H1 (cell line): ENCODE measurements around the gene FGF11. TPM values are rescaled to one million over a fixed set of nuclear protein-coding genes. Genes with fewer than 3 reads are reported as not detected.

Experiments used
- CTCF ChIA-PET: fragments of 300-600 bp; sonication (Branson Sonifier 250); formaldehyde crosslinking; loops from one replicate; lab custom pipeline; 2021; ENCODE audit not compliant: partially characterized antibody; lab: Charles Lee
- POLR2A ChIA-PET: fragments of 300-600 bp; sonication (Branson Sonifier 250); formaldehyde crosslinking; loops from one replicate; lab custom pipeline; 2021; ENCODE audit warnings: inconsistent platforms; ENCODE audit not compliant: partially characterized antibody; lab: Charles Lee
- DNase-seq, 2 experiments: peaks; one replicate each; pipeline versions ENCODE4 v3.0.0 to v3.0.0-alpha.2; 2010 to 2022; ENCODE audit warnings: low spot score in 2 of 2, low read depth in 1 of 2, mixed read lengths in 1 of 2
- FAIRE-seq: peaks from 2 replicates; lab custom pipeline; 2011; peaks lifted over from hg19 to GRCh38; lab: Jason Lieb, UNC
- H2AFZ ChIP-seq: 2 replicates; pipeline ENCODE4 v1.8.1; 2012; ENCODE audit warnings: low read length, inconsistent platforms
- H2AK5ac ChIP-seq: 2 replicates; pipeline ENCODE4 v1.6.1; 2013; ENCODE audit warnings: low read depth, low read length
- H2BK120ac ChIP-seq: replicated peaks from 2 replicates; pipeline ENCODE3; 2013; ENCODE audit warnings: low read depth, low read length, inconsistent platforms
- H2BK12ac ChIP-seq: 2 replicates; pipeline ENCODE4 v1.6.1; 2013; ENCODE audit warnings: low read depth, low read length
- H2BK15ac ChIP-seq: 2 replicates; pipeline ENCODE4 v1.6.1; 2013; ENCODE audit warnings: low read length
- H2BK20ac ChIP-seq: 2 replicates; pipeline ENCODE4 v1.6.1; 2013; ENCODE audit warnings: low read length
- H2BK5ac ChIP-seq: 2 replicates; pipeline ENCODE4 v1.6.1; 2013; ENCODE audit warnings: low read depth, low read length
- H3K14ac ChIP-seq: 2 replicates; pipeline ENCODE4 v1.6.1; 2013; ENCODE audit warnings: inconsistent platforms; ENCODE audit not compliant: insufficient read length
- H3K18ac ChIP-seq: 2 replicates; pipeline ENCODE4 v1.6.1; 2013; ENCODE audit warnings: low read length; ENCODE audit errors: extremely low read depth
- H3K23ac ChIP-seq: 2 replicates; pipeline ENCODE4 v1.6.1; 2013; ENCODE audit warnings: inconsistent platforms; ENCODE audit not compliant: insufficient read length
- H3K23me2 ChIP-seq: 2 replicates; pipeline ENCODE4 v1.6.1; 2013; ENCODE audit warnings: low read depth, low read length
- H3K27ac ChIP-seq: 2 replicates; pipeline ENCODE4 v1.6.1; 2011; ENCODE audit warnings: low read depth, low read length, inconsistent platforms
- H3K27me3 ChIP-seq, 4 experiments: replicated peaks in 1 of 4; 1 replicate in 1 of 4; 2 replicates in 3 of 4; pipeline versions ENCODE4 v1.6.1 to v1.8.1; 2011 to 2013; ENCODE audit warnings: low read length in 3 of 4, mild to moderate bottlenecking in 3 of 4, inconsistent platforms in 2 of 4, mixed read lengths in 2 of 4, moderate library complexity in 1 of 4; ENCODE audit not compliant: control insufficient read depth in 3 of 4, insufficient read depth in 3 of 4; ENCODE audit errors: extremely low read depth in 1 of 4
- H3K36me3 ChIP-seq, 4 experiments: 2 replicates each; pipeline versions ENCODE4 v1.6.1 to v1.8.1; 2011 to 2013; ENCODE audit warnings: mild to moderate bottlenecking in 4 of 4, low read length in 3 of 4, moderate library complexity in 2 of 4, control low read depth in 1 of 4, inconsistent platforms in 1 of 4; ENCODE audit not compliant: insufficient read depth in 4 of 4, control insufficient read depth in 2 of 4
- H3K4ac ChIP-seq: replicated peaks from 2 replicates; pipeline ENCODE3; 2013; ENCODE audit warnings: low read length, low read depth, mixed read lengths, inconsistent platforms; ENCODE audit not compliant: insufficient read length
- H3K4me1 ChIP-seq, 4 experiments: replicated peaks in 1 of 4; 1 replicate in 1 of 4; 2 replicates in 3 of 4; pipeline versions ENCODE4 v1.6.1 to v1.8.1; 2011 to 2013; ENCODE audit warnings: low read length in 3 of 4, inconsistent platforms in 2 of 4, mixed read lengths in 1 of 4; ENCODE audit not compliant: insufficient read depth in 4 of 4, control insufficient read depth in 3 of 4
- H3K4me2 ChIP-seq, 2 experiments: 2 replicates each; pipeline versions ENCODE4 v1.6.1 to v1.8.1; 2011 to 2013; ENCODE audit warnings: low read depth in 2 of 2, low read length in 2 of 2, control low read depth in 1 of 2, inconsistent platforms in 1 of 2, mild to moderate bottlenecking in 1 of 2; ENCODE audit not compliant: insufficient read depth in 1 of 2
- H3K4me3 ChIP-seq, 4 experiments: fragments of 200-600, 300-600 bp in 1 of 4; sonication (generic), shearing (Covaris generic), sonication (Bioruptor Twin) in 1 of 4; 2 replicates each; pipeline versions ENCODE4 v1.5.1 to v1.8.1; 2011 to 2016; ENCODE audit warnings: low read length in 4 of 4, low read depth in 3 of 4, control low read depth in 2 of 4, inconsistent platforms in 2 of 4, mild to moderate bottlenecking in 2 of 4, mixed read lengths in 1 of 4, moderate library complexity in 1 of 4; ENCODE audit not compliant: insufficient read depth in 2 of 4; ENCODE audit errors: extremely low read depth in 1 of 4
- H3K56ac ChIP-seq: replicated peaks from 2 replicates; pipeline ENCODE3; 2013; ENCODE audit warnings: low read depth, mild to moderate bottlenecking, mixed read lengths, low read length, inconsistent platforms; ENCODE audit not compliant: insufficient read length
- H3K79me1 ChIP-seq: 2 replicates; pipeline ENCODE4 v1.6.1; 2013; ENCODE audit warnings: low read depth, low read length, control low read depth
- H3K79me2 ChIP-seq, 2 experiments: 2 replicates each; pipeline versions ENCODE4 v1.6.1 to v1.8.1; 2012 to 2013; ENCODE audit warnings: low read length in 2 of 2, mild to moderate bottlenecking in 2 of 2, inconsistent platforms in 1 of 2; ENCODE audit not compliant: insufficient read depth in 2 of 2, control insufficient read depth in 1 of 2
- H3K9ac ChIP-seq, 4 experiments: replicated peaks in 1 of 4; 1 replicate in 1 of 4; 2 replicates in 3 of 4; pipeline versions ENCODE4 v1.6.1 to v1.8.1; 2011 to 2013; ENCODE audit warnings: low read depth in 3 of 4, low read length in 3 of 4, control low read depth in 2 of 4, mild to moderate bottlenecking in 2 of 4, moderate library complexity in 2 of 4, inconsistent platforms in 1 of 4; ENCODE audit errors: extremely low read depth in 1 of 4
- H3K9me3 ChIP-seq, 2 experiments: 2 replicates each; pipeline versions ENCODE4 v1.6.1 to v1.8.1; 2012 to 2013; ENCODE audit warnings: mild to moderate bottlenecking in 2 of 2, moderate library complexity in 2 of 2, control low read depth in 1 of 2, inconsistent platforms in 1 of 2, low read depth in 1 of 2, low read length in 1 of 2, mixed read lengths in 1 of 2; ENCODE audit not compliant: insufficient read depth in 2 of 2
- H4K20me1 ChIP-seq, 2 experiments: replicated peaks in 1 of 2; 2 replicates each; pipeline versions ENCODE3 to v1.8.1; 2011 to 2013; ENCODE audit warnings: inconsistent platforms in 2 of 2, low read length in 2 of 2, mild to moderate bottlenecking in 1 of 2; ENCODE audit not compliant: insufficient read depth in 2 of 2, control insufficient read depth in 1 of 2
- H4K5ac ChIP-seq: 2 replicates; pipeline ENCODE4 v1.6.1; 2013; ENCODE audit warnings: low read length, low read depth, mixed read lengths, inconsistent platforms; ENCODE audit not compliant: insufficient read length
- H4K8ac ChIP-seq: 2 replicates; pipeline ENCODE4 v1.8.0; 2013; ENCODE audit warnings: mild to moderate bottlenecking, moderate library complexity, low read length, inconsistent platforms; ENCODE audit not compliant: insufficient read depth; ENCODE audit errors: extremely low read depth
- H4K91ac ChIP-seq: replicated peaks from 2 replicates; pipeline ENCODE3; 2013; ENCODE audit warnings: low read length, mixed read lengths, inconsistent platforms; ENCODE audit not compliant: insufficient read length
- JUN ChIP-seq: IDR thresholded peaks from 2 replicates; pipeline ENCODE4 v1.6.1; 2011; ENCODE audit warnings: low read depth, mild to moderate bottlenecking, improper control_type of control experiment, low read length
- TEAD4 ChIP-seq: IDR thresholded peaks from 2 replicates; pipeline ENCODE4 v1.6.1; 2012; ENCODE audit warnings: low read depth, low read length, inconsistent platforms, mixed read lengths
- WGBS, 2 experiments: shearing (Covaris generic) in 1 of 2; methylation state at CpG; one replicate each; pipeline versions ENCODE4 v1.1.6 to v1.1.7; 2013 to 2015; ENCODE audit warnings: low lambda C conversion rate in 2 of 2, mixed read lengths in 2 of 2, inconsistent platforms in 1 of 2, low coverage in 1 of 2, missing lambda C conversion rate in 1 of 2; ENCODE audit not compliant: insufficient replicate concordance in 2 of 2, insufficient coverage in 1 of 2, insufficient read length in 1 of 2; ENCODE audit errors: extremely low coverage in 1 of 2, missing lambda C conversion rate in 1 of 2; 5-methylcytosine and 5-hydroxymethylcytosine counted together
- polyA plus RNA-seq, 7 experiments: library from polyadenylated mRNA; depleted of rRNA in 3 of 7; stranded (reverse) in 5 of 7; unstranded in 2 of 7; fragments of >200 nt in 5 of 7; fragments of 200-250 nt in 2 of 7; gene quantifications; 1 replicate in 5 of 7; 2 replicates in 1 of 7; 4 replicates in 1 of 7; pipeline versions ENCODE4 v1.2.1 to v1.2.3, GENCODE V29; 2011 to 2013; ENCODE audit warnings: missing spikeins in 2 of 7, mixed read lengths in 2 of 7
- total RNA-seq: library from RNA; stranded (reverse); fragmentation: NEBNext Ultra II Directional; extraction: Animal tissue kit (Norgen Biotek cat#: 25700); gene quantifications from 2 replicates; pipeline ENCODE4 v1.2.1, GENCODE V29; 2021

The FGF11 gene
- total and polyA plus RNA-seq, 2 of the 8 experiments (the other 6 are each of a cell fraction or from before 2014, with no cell fraction given), result 11.8 to 26.1 TPM

DNA sequence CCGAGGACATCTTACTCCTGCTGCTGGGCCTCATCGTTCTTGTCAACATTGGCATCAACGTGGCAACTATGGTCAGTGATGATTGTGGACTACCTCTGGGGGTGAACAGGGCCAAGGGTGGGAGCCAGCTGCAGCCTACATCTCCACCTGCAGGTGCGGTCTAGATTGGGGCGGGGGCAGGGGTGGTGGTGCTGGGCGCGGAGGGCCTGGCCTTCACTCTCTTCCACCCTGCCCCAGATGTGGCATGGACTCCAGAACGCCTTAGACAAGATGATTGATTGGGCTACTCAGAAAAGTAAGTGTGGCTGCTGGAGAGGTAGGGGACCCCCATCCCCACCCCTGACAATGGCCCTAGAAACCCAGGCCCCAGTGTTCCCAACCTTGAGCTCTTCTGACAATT is 13.6 kb upstream of the FGF11 start:
- Histone ChIP-seq H3K56ac (no peak overlapping the region), H2BK15ac (no peak overlapping the region), H3K23me2 (no peaks in the 10 kb centered on the region), H4K91ac (no peak overlapping the region), H3K4ac (no peak overlapping the region), H3K36me3 (no peaks in the 10 kb centered on the region), H3K9ac (no peak overlapping the region), H3K4me3 (no peak overlapping the region), H4K8ac (no peak overlapping the region), H3K79me2 (no peaks in the 10 kb centered on the region), H2BK120ac (no peak overlapping the region), H3K18ac (no peak overlapping the region), H2BK12ac (no peak overlapping the region), H4K5ac (no peak overlapping the region), H3K27me3 (no peaks in the 10 kb centered on the region; a peak in 1 of 7 replicates), H3K4me2 (no peak overlapping the region), H3K14ac (no peak overlapping the region), H2AFZ (no peak overlapping the region), H2BK20ac (no peak overlapping the region), H3K4me1 (peaks cover 0 to 2% (median 0%) of the 10 kb centered on the region in 4 experiments; a peak in 1 of 7 replicates), H2AK5ac (no peak overlapping the region), H4K20me1 (peaks cover 0 to 4% of the 10 kb centered on the region in 2 experiments), H3K79me1 (no peaks in the 10 kb centered on the region), H3K9me3 (no peaks in the 10 kb centered on the region), H3K27ac (no peak overlapping the region), H3K23ac (no peak overlapping the region), H2BK5ac (no peak overlapping the region)
- DNase-seq (no peak), FAIRE-seq (no peak)
- CTCF ChIA-PET, result interaction anchor here (0.6 to 3.3 kb wide), 4 partner anchors 11 to 88 kb away, joined by 3 to 17 read pairs (median 6); partner anchors contain the start of gene TMEM102
- WGBS, 2 experiments, result 90% methylated on average over 8 of the region's 8 CpGs; no CpG with 5 or more reads in 1 of the 2 experiments
- POLR2A ChIA-PET, result interaction anchor here (0.8 to 2.6 kb wide), 4 partner anchors 9 to 58 kb away, joined by 3 to 13 read pairs (median 4); partner anchors contain the start of genes POLR2A and TMEM102
- TF ChIP-seq JUN (no peak), TEAD4 (no peak)
